Measurements from ENCODE around the gene SLC17A9.
A peak's percentile ranks its signal among the peaks of the same experiment; 100 is the strongest.
"Not testable (repeated sequence)": the region's sequence is repeated elsewhere in the genome, so short reads cannot be mapped to it uniquely, and the experiment has no call there.

Gene SLC17A9

DNA sequence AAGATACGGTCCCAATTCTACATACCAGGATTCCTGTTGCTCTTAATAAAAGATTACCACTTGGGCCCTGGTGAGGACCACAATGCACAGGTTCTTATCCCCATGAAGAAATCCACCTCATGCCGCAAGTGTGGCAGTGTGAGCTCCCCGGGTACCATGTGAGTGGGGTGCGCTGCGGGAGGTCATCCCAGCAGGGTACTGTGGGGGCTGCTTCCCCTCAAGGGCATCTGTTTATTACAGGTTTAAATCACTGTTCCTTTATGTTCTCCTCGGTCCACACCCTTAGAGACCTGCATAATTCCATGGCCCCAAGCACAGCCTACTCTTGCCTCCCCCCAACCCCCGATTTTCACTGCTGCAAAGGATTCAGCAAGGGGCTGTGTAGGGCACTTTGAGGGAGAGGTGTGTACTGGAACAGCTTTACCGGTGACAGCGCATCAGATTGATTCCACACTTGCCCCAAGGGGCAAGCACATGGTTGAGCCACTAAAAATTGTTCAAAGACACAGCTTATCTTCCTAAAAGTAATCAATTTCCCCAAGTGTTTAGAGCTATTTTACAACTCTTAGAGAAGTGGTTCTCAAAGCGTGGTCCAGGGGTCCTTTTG is 32.4 kb upstream of the SLC17A9 start:
- no peak for DNase-seq (ENCODE audit: low read depth in 2 of 2)

DNA sequence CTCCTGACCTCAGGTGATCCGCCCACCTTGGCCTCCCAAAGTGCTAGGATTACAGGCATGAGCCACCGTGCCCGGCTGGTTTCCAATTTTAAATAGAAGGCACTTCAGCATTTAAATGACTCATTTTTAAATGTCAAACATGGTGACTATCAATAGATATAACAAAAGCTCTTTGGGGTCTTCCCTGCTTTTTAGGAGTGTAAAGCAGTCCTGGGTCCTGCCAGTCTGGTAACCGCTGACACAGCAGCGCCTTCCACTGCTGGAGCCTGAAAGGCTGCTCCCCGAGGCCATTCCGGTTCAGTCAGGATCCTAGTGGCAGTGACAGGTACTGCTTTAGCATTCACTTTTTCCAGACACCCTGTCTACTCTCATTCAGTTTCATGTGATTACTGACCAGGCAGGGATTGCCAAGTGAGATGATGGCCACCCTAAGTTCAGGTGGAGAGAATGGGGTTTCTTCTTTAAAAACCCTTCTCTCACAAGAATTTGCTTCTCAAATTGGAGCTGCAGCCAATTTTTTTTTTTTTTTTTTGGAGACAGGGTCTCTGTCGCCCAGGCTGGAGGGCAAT is 31.3 kb upstream of the SLC17A9 start:
- DNase-seq (ENCODE audit: low read depth in 2 of 2), result peak in 1 of 2 donors; percentile 64

- peak in 1 of 2 donors; percentile 28 for DNase-seq (ENCODE audit: low read depth in 2 of 2)
Observed at GRCh38 chr20:62922451-62922921, 30.0 kb upstream of the SLC17A9 start.

DNA sequence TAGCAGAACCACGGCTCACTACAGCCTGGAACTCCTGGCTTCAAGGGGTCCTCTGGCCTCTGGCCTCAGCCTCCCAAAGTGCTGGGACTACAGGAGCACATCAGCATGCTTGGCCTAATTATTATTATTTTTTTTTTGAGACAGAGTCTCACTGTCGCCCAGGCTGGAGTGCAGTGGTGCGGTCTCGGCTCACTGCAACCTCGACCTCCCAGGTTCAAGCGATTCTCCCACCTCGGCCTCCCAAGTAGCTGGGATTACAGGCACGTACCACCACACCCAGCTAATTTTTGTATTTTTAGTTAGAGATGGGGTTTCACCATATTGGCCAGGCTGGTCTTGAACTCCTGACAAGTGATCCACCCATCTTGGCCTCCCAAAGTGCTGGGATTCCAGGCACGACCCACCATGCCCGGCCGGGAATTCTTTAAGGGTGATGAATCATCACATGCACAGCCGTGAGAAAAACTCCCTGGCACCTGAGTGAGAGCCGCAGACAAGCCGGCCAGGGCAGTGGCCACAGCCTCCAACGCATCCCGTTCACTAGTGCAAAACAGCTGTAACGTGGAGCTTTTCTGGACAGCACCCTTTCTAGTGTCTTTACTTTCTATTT is 29.3 kb upstream of the SLC17A9 start:
- DNase-seq (ENCODE audit: low read depth in 2 of 2), result not testable (repeated sequence)

DNA sequence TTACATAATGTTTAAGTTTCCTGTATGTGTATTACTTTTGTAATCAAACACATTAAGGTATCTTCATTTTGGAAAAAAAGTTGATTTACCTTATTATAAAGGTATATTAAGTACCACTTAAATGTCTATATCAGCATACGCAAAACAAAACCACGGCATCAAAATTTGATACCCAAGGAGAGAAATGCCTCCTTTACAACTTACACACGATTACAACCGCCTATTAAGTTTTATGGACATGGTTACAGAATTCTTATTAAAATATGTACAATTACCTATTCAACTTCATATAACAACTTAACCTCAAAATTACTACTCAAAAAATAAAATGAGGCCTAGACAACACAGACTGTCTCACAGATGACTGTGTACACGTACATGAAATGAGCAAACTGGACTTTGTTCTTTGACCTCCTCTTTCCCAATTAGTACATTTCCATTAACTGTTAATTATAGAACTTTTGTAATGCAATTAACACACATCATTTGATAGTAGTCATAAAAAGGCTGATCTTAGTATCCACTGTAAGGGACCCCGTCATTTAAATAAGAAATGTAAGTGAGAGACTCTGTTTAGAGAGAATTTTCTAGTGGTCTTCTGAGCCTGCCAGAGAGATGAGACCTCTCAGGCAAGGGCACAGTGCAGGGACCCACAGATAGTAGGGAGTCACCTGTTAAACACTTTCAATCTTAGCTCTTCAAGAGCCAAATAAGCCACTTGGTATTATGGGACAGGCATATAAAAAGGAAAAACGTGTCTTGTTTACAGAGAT is 28.7 kb upstream of the SLC17A9 start:
- no peak for DNase-seq (ENCODE audit: low read depth in 2 of 2)

DNA sequence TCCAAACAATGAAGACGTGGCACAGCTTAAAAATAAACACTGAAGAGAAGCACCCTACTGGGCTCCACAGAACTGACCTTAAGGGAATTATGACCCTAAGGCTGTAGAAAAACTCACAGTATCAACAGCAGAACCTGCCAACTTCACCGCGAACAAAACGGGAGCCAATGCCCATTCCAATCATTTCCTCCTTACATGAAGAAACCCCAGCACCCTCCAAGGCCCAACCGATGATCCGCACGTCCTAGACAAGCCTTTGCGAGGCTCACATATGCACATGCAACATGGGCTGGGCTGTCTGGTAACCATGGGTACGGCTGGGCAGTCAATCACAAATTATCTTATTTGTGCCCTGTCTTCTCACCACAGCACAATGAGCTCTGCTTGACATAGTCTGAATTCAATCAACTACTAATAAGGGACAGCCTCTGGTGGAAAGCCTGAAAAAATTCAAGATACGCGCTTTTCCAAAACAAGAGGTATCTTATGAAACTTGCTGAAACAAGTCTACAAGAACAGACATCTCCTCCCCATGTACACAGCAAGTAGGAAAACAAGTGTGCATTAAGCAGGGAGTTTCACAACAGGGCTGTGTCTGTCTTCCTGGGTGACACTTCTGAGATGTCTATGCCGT is 27.9 kb upstream of the SLC17A9 start:
- DNase-seq (ENCODE audit: low read depth in 2 of 2), result no peak

- no peak for DNase-seq (ENCODE audit: low read depth in 2 of 2)
Observed at GRCh38 chr20:62925076-62925419, 27.5 kb upstream of the SLC17A9 start.

DNA sequence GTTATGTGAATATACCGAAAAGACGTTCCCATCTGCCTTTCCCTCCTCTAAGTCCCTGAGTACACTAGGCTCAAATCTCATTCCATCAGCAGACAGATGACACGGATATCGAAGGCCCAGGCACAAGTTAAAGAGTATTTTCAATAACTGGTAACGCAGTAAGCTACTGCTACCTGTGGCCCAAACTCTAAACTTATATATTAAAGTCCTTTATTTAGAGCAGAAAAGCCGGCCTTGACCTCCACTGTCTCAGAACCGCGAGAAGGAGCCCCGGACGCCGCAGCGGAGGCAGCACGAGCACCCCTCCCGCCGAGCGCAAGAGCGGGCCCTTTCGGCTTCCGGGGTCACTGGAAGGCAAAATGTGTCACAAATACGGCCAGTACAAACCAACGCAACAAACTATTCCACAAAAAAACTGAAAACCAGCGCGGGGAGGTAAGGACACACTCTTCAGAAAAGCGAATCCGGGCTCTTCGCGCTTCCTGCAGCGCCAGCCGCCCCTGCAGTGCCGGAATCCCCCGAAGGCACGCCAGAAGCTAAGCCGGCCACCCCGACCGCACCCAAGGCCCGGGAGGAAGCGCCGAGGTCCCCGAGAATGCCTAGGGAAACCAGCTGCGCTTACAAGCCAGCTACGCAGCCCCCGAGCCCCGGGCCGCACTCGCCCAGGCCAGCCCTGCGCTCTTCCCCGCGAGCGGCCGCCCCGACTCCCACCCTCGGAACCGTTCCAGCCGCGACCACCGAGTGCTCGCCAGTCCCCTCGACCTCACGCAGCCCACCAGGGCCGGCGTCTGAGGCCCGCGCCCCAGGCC is 26.9 kb upstream of the SLC17A9 start:
- no peak for DNase-seq (ENCODE audit: low read depth in 2 of 2)

DNA sequence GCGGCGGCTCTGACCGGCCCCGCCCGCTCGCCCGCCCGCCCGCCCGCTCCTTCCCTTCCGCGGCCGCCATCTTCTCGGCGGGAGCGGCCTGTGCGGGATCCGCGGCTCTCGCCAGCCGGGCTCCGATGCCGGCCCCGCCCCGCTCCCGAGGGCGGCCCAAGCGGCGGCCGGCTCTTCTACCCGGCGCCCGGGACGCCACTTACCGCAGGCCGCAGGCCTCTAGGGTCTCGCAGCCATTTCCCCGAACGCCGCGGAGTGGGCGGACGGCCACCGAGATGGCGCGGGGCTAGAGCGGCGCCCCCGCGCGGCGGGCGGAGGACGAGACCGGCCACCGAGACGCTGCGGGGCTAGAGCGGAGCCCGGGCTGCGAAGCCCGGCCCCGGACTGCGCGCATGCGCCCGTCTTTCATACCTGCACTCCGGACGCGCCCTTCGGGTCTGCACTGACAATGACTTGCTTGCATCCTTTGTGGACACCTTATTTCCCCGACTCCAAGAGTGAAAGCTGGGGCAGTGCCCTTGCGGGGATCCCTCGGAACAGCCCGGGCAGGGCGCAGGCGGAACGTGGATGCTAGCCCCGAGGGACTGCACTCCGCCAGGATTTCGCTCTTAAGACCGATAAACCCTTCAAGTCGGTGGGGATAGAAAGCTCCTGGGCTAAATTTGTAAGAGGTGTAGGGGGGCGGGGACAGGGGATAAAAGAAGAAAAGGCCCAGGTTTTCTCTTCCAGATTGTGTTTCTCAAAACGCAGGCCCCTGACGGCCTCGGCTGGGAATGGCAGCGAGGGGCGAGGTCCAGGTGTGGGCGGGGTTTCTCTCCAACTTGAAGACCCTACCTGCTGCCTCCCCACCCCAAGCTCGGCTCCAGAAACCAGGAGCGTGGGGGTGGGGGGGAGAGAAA is 26.0 kb upstream of the SLC17A9 start, which contains the start of gene DIDO1:
TSS of gene DIDO1 (minus strand) at position 277 of the 899 bp plus-strand sequence.
- peak; percentile 87 to 89 for DNase-seq (ENCODE audit: low read depth in 2 of 2)

DNA sequence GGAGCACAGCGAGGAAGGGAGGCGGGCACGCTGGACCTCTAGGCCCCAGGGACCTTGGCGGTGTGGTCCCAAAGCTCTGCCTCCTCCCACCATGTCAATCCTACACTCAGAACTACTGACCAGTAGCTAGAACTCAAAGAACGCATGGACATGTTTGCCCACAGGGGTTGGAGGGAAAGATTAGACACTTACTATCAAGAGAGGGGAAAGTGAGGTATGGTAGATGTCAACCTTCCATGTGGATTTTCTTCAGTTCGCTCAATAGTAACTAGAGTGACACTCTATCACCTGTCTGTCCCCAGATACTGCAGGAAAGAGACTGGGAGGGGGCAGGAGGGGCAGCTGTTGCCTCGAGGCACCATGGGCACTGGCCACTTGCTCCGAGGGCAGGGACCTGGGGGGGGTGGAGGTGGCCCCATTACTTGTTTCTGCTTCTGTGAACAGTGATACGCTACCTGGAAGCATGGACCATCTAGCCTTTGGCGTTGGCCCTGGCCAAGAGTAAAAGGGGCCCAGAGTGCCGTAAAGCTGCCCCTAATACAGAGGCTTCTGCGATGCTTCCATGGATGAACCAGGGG is 25.3 kb upstream of the SLC17A9 start:
- no peak for DNase-seq (ENCODE audit: low read depth in 2 of 2)

- no peak for DNase-seq (ENCODE audit: low read depth in 2 of 2)
Observed at GRCh38 chr20:62928246-62928939, 24.1 kb upstream of the SLC17A9 start.

GRCh38 chr20:62929051-62929538 is 23.4 kb upstream of the SLC17A9 start:
- peak in 1 of 2 donors; percentile 45 for DNase-seq (ENCODE audit: low read depth in 2 of 2)

DNA sequence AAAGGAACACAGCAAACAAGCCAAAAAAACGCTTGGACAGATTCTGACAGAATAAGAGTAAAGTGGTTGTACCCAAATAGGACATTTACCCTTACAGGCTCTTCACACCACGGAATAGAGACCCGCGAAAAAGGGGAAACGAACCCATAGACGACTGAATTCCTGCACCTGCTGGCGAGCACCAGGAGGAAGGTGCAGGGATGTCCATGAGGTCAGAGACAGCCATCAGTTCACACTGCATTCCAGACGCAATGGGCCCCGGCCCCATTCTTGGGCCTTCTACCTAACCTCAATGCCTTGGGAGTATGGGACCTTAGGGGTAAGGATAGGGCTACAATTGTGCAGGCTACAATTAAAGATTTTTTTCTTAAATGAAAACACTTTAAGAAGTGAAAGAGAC is 21.0 kb upstream of the SLC17A9 start:
- DNase-seq (ENCODE audit: low read depth in 2 of 2), result no peak

GRCh38 chr20:62933966-62934365 is 18.5 kb upstream of the SLC17A9 start:
- no peak for DNase-seq (ENCODE audit: low read depth in 2 of 2)

DNA sequence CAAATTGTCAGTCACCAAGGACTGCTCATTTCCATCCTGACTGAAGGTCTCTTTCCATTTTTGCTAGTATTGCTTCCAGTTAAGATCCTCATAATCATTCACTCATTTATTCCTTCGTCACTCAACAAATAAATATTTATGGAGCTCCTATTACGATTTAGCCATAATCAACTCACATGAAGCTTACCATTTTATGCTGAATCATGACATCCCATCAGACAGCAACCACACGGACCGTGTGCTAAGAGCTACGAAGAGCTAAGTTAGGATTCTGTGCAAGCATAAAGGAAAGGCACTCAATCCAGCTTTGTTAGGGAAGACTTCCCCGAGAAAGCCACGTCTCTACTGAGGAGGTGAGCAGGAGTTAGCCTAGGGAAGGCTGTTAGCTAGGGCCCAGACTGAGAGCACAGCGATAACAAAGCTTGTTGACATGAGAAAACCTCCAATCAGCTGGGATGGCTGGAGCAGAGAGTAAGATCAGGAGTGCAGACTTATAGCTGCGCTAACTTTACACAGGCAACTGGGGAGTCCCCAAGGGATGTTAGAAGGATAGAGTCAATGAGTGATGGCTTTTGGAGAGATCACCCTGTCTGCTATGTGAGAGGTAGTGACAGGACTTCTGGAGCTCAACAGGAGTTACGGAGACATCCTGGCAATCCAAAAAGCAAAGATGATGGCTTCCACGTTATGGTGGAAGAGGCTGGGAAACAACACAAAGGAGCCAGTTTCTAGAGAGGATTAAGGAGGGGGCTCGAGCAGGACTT is 17.1 kb upstream of the SLC17A9 start:
- DNase-seq (ENCODE audit: low read depth in 2 of 2), result no peak

DNA sequence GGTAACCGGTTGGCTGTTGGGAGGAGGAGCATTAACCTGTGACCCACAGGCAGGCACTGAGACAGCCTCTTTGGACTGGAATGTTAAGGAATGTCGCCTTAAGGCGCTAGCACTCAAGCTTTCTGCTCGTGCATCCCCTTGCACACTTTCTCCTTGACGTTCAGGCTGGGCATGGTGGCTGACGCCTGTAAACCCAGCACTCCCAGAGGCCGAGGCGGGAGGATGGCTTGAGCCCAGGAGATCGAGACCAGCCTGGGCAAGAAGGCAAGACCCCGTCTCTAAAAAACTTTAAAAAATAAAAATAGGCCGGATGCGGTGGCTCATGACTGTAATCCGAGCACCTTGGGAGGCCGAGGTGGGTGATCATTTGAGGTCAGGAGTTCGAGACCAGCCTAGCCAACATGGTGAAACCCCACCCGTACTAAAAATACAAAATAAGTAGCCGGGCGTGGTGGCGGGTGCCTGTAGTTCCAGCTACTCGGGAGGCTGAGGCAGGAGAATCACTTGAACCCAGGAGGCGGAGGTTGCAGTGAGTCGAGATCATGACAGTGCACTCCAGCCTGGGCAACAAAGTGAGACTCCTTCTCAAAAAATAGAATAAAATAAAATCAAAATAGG is 16.4 kb upstream of the SLC17A9 start:
- no peak for DNase-seq (ENCODE audit: low read depth in 2 of 2)

DNA sequence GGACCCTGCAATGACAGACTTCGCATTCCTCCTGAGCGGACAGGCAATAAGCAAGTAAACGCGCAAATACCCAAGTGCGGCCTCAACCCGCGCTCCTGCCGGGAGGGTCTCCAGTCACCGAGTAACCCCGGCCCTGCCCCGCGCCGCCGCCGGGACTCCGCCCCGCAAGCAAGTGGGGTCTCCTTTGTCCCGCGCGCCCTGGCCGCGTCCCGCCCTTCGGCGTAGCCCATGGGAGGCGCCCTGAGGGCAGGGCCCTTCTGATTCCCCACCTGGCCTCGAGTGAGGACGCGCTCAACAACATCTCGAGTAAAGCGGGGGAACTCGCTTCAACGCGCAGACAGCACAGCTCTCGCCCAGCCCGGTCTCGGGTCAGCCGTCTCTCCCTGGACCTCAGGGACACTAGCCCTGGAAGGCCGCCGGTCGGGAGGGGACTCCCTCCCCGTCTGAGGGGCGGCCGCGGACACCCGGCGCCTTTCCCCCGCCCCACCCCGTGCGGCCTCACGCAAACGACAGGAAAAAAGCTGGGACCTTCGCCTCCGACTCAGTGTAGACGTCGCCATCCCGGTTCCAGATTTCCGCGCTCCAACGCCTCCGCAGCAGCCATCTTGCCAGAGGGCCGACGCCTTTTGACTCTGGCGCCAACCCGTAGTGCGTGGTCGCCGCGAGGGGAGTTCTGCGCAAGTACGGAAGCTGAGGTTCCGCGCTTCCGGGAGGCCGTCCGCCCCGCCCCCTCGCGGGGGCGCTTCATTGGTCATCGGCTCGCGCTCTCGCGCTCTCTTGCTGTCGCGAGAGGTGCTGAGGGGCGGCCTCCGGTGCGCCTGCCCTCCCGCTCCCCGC is 15.0 kb upstream of the SLC17A9 start:
- DNase-seq (ENCODE audit: low read depth in 2 of 2), result peak; percentile 94 to 96
